Mucosa of rectum (tissue), 2 donors: ENCODE data around the gene ARG1.

Experiments used
- H3K27ac ChIP-seq, 2 donors: one replicate each; pipeline ENCODE4 v1.7.0; 2013; ENCODE audit warnings: inconsistent platforms in 2 of 2, low read depth in 2 of 2, low read length in 2 of 2
- H3K27me3 ChIP-seq, 2 donors: one replicate each; pipeline ENCODE4 v1.7.0; 2013; ENCODE audit warnings: low read length in 2 of 2; ENCODE audit not compliant: control insufficient read depth in 2 of 2, insufficient read depth in 2 of 2
- H3K36me3 ChIP-seq, 2 donors: one replicate each; pipeline ENCODE4 v1.7.0; 2013; ENCODE audit warnings: low read length in 2 of 2; ENCODE audit not compliant: control insufficient read depth in 2 of 2, insufficient read depth in 2 of 2
- H3K4me1 ChIP-seq, 2 donors: one replicate each; pipeline ENCODE4 v1.7.0; 2013; ENCODE audit warnings: low read length in 2 of 2, mild to moderate bottlenecking in 1 of 2; ENCODE audit not compliant: control insufficient read depth in 2 of 2, insufficient read depth in 2 of 2
- H3K4me3 ChIP-seq, 2 donors: one replicate each; pipeline ENCODE4 v1.7.0; 2013; ENCODE audit warnings: low read length in 2 of 2
- H3K9ac ChIP-seq, 2 donors: one replicate each; pipeline ENCODE4 v1.7.0; 2013; ENCODE audit warnings: low read length in 2 of 2, low read depth in 1 of 2, mild to moderate bottlenecking in 1 of 2
- H3K9me3 ChIP-seq, 2 donors: one replicate each; pipeline ENCODE4 v1.7.0; 2013; ENCODE audit warnings: low read length in 2 of 2; ENCODE audit not compliant: control insufficient read depth in 2 of 2
- donor health status: healthy.
- donor health status: Normal muscosa, but diverticular disease.

The ARG1 gene

GRCh38 chr6:131613296-131613925 is 40.4 kb downstream of the ARG1 start:
- H3K9ac ChIP-seq = no peak overlapping the region
- H3K4me1 ChIP-seq = no peaks in the 10 kb centered on the region
- H3K9me3 ChIP-seq = no peaks in the 10 kb centered on the region
- H3K27me3 ChIP-seq = no peaks in the 10 kb centered on the region
- H3K36me3 ChIP-seq = peaks cover 65 to 79% of the 10 kb centered on the region in 2 donors
- no peak overlapping the region for H3K4me3 ChIP-seq
- no peak overlapping the region for H3K27ac ChIP-seq

GRCh38 chr6:131615275-131615674 is 42.2 kb downstream of the ARG1 start:
- H3K4me1 ChIP-seq = no peaks in the 10 kb centered on the region
- H3K27me3 ChIP-seq = no peaks in the 10 kb centered on the region
- H3K4me3 ChIP-seq = no peak overlapping the region
- H3K9me3 ChIP-seq = no peaks in the 10 kb centered on the region
- peaks cover 72 to 83% of the 10 kb centered on the region in 2 donors for H3K36me3 ChIP-seq
- H3K27ac ChIP-seq = no peak overlapping the region
- H3K9ac ChIP-seq = no peak overlapping the region

DNA sequence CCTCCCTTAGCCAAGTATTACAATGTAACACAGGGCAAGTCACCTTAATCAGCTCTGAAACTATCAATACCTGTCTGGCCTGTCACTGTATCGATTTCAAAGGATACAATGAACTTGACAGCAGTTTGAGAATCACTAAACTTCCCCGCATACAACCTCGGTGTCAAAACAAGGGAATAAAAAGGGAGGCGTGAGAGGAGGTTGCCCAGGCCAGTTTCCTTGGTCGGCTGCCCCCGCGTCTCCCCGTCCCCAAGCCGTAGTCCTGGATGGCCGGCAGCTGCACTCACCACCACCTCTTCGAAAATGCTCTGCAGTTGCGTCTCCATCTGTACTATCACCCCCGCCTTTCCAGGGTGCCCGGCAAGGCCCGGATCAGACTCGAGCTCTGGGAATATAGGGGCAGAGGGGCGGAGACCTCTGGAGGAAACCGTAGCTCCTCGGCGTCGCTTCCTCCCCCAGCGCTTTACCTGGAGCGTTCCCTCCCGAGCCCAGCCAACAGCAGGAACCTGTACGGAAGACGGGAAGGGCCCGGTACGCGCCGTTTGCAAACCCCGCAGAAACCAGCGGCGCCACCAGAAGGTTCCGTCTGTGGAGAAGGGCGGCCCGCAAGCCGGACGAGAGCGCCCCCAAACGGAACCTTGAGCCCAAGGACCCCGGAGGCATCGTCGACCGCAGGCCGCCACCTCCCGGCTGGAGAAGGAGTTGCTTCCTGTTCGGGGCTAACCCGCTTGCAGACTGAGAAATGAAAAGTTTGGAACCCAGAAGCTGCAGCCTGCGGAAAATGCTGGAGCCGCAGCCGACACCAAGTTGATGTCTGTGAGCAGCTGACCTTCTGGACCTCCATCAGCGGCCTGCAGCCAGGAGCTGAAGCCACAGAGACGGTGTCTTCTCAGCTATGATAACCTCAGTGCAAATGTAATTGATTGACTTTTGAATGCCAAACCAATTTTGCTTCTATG is 55.0 kb downstream of the ARG1 start, which contains the start of gene MED23:
MED23 (minus strand) TSS at position 519 of the 959 bp plus-strand sequence; CDS start at position 326, 193 bp downstream.
- Histone ChIP-seq H3K27me3 (no peaks in the 10 kb centered on the region), H3K36me3 (peaks cover 19 to 21% of the 10 kb centered on the region in 2 donors), H3K4me3 (peak within 1 kb of the TSS; percentile 88 to 95), H3K9ac (peak within 1 kb of the TSS; percentile 86), H3K4me1 (peaks cover 0 to 4% of the 10 kb centered on the region in 2 donors), H3K9me3 (no peaks in the 10 kb centered on the region), H3K27ac (peak within 1 kb of the TSS; percentile 85 to 87)

- H3K9me3 ChIP-seq = no peaks in the 10 kb centered on the region
- peaks cover 0 to 4% of the 10 kb centered on the region in 2 donors for H3K4me1 ChIP-seq
- peak overlapping the region in 1 of 2 donors; percentile 86 for H3K9ac ChIP-seq
- H3K27me3 ChIP-seq = no peaks in the 10 kb centered on the region
- H3K27ac ChIP-seq = no peak overlapping the region
- peaks cover 12 to 14% of the 10 kb centered on the region in 2 donors for H3K36me3 ChIP-seq
- peak overlapping the region in 1 of 2 donors; percentile 95 for H3K4me3 ChIP-seq
These were observed 55.7 kb downstream of the ARG1 start for GRCh38 chr6:131628726-131629125.

- H3K36me3 ChIP-seq = peaks cover 2 to 6% of the 10 kb centered on the region in 2 donors
- no peaks in the 10 kb centered on the region for H3K9me3 ChIP-seq
- no peak overlapping the region for H3K4me3 ChIP-seq
- peaks cover 0 to 4% of the 10 kb centered on the region in 2 donors for H3K4me1 ChIP-seq
- H3K9ac ChIP-seq = no peak overlapping the region
- no peaks in the 10 kb centered on the region for H3K27me3 ChIP-seq
- no peak overlapping the region for H3K27ac ChIP-seq
These were observed 56.6 kb downstream of the ARG1 start for GRCh38 chr6:131629651-131630050.

DNA sequence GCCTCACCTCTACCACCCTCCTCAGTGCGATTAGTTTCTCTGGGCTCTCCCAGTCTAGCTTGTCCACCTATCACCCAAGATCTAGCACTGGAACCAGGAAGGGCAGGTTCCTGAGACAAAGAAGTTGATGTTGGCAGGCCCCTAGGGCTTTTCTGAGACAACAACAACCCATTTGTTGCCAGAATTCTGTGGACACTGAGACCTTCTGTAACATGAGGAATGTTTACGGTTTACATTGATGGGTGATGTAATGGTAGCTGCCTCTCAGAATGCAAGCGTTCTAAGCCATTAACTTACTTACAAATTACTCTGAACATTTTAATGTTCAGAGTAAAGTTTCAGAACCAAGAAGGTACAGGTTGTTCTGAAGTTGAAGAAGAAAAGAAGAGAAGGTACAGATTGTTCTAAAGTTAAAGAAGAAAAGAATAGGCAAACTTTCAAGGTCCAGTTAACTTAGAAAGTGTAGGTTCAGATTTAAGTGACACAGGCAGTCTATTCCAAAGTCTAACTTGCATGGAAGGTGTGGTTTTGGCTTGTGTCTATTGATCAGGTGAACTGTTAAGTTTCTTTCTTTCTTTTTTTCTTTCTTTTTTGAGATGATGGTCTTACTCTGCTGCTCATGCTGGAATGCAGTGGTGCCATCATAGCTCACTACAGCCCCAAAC is 58.7 kb downstream of the ARG1 start:
- Histone ChIP-seq H3K27ac (no peak overlapping the region), H3K9me3 (no peaks in the 10 kb centered on the region), H3K9ac (no peak overlapping the region), H3K4me1 (peaks cover 0 to under 1% of the 10 kb centered on the region in 2 donors), H3K4me3 (no peak overlapping the region), H3K36me3 (no peaks in the 10 kb centered on the region), H3K27me3 (no peaks in the 10 kb centered on the region)
